SJCRH30 (cell line): ENCODE measurements around the gene NUP210L. TPM values are rescaled to one million over a fixed set of nuclear protein-coding genes. Genes with fewer than 3 reads are reported as not detected.
"Not testable (repeated sequence)": the region's sequence is repeated elsewhere in the genome, so short reads cannot be mapped to it uniquely, and the experiment has no call there.

Experiments used
- DNase-seq, 2 experiments: peaks; one replicate each; pipeline ENCODE4 v3.0.0-alpha.2; 2015 to 2020
- H3K27ac ChIP-seq: fragments of 250-450 bp; sonication (Bioruptor Pico); 2 replicates; pipeline ENCODE4 v1.5.1; 2020; ENCODE audit warnings: mild to moderate bottlenecking, moderate library complexity
- H3K27me3 ChIP-seq: fragments of 250-450 bp; sonication (Bioruptor Pico); 2 replicates; pipeline ENCODE4 v1.5.1; 2020; ENCODE audit warnings: mild to moderate bottlenecking, moderate library complexity
- H3K36me3 ChIP-seq: fragments of 250-450 bp; sonication (Bioruptor Pico); 2 replicates; pipeline ENCODE4 v1.5.1; 2020; ENCODE audit warnings: mild to moderate bottlenecking, moderate library complexity
- H3K4me1 ChIP-seq: fragments of 250-450 bp; sonication (Bioruptor Pico); 2 replicates; pipeline ENCODE4 v1.5.1; 2020; ENCODE audit warnings: mild to moderate bottlenecking, moderate library complexity
- H3K4me3 ChIP-seq: fragments of 250-450 bp; sonication (Bioruptor Pico); 2 replicates; pipeline ENCODE4 v1.5.1; 2020; ENCODE audit warnings: mild to moderate bottlenecking, moderate library complexity
- H3K9me3 ChIP-seq: fragments of 250-450 bp; sonication (Bioruptor Pico); replicated peaks from 2 replicates; pipeline ENCODE4 v1.5.1; 2020; ENCODE audit warnings: mild to moderate bottlenecking, moderate library complexity
- total RNA-seq: library from RNA; depleted of rRNA; stranded (reverse); fragments of >200 nt; shearing (Covaris generic); gene quantifications from 2 replicates; pipeline ENCODE4 v1.2.3, GENCODE V29; 2014

The NUP210L gene
- total RNA-seq, 1 experiment from 2014 or later: 0.04 TPM

DNA sequence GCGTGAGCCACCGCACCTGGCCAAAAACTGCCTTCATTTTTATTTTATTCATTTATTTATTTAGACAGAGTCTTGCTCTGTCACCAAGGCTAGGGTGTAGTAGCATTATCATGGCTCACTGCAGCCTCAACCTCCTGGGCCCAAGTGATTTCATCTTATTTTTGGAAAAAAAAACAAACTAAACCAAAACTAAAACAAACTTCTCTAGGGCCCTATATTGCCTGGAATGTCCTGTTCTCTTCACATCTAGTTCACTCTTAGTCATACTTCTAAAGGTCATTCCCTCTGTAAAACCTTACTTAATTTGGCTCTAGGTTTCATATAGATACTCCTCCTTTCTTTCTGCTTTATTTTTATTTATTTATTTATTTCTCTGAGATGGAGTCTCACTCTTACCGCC, 148.7 kb downstream of the NUP210L start:
- no peak for DNase-seq
- H3K4me1 ChIP-seq: peaks cover 6% of the 10 kb centered on the region; the same call in 1 of the 2 replicates

DNA sequence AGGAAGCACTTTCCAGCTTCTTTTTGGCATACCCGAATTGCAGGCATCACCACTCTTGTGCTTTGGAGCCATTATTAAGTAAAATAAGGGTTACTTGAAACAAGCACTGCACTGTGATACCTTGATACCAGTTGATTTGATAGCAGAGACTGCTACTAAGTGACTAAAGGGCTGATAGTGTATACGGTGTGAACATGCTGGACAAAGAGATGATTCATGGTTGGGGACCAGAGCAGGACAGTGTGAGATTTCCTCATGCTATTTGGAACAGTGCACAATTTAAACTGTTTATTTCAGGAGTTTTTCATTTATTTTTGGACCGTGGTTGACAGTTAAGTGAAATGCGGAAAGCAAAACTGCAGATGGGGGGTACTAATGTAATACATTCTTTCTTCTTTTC, 154.5 kb downstream of the NUP210L start:
- DNase-seq: no peak
- Histone ChIP-seq H3K27ac (no peak overlapping the region), H3K27me3 (no peaks in the 10 kb centered on the region), H3K4me1 (peaks cover 6% of the 10 kb centered on the region; the same call in 1 of the 2 replicates), H3K36me3 (0 out of 2 replicates have a peak, but pooled peaks cover under 1% of the 10 kb centered on the region), H3K9me3 (no peaks in the 10 kb centered on the region), H3K4me3 (no peak overlapping the region)

More for the DNA sequence above, 148.7 kb downstream of the NUP210L start:
- H3K36me3 ChIP-seq: no peaks in the 10 kb centered on the region
- no peak overlapping the region for H3K4me3 ChIP-seq
- no peaks in the 10 kb centered on the region for H3K27me3 ChIP-seq
- no peaks in the 10 kb centered on the region for H3K9me3 ChIP-seq
- H3K27ac ChIP-seq: no peak overlapping the region

DNA sequence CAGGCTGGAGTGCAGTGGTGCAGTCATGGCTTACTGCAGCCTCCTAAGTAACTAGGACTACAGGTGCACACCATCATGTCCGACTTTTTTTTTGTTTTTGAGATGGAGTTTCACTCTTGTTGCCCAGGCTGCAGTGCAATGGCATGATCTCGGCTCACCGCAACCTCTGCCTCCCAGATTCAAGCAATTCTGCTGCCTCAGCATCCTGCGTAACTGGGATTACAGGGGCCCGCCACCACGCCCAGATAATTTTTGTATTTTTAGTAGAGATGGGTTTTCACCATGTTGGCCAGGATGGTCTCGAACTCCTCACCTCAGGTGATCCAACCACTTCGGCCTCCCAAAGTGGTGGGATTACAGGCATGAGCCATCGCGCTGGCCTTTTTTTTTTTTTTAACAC, 158.0 kb downstream of the NUP210L start:
- not testable (repeated sequence) for DNase-seq

GRCh38 chr1:153995640-153996039, 159.2 kb downstream of the NUP210L start:
- Histone ChIP-seq H3K36me3 (peaks cover 40% of the 10 kb centered on the region), H3K27ac (no peak overlapping the region), H3K4me3 (no peak overlapping the region), H3K9me3 (no peaks in the 10 kb centered on the region), H3K27me3 (no peaks in the 10 kb centered on the region), H3K4me1 (no peaks in the 10 kb centered on the region)
- no peak for DNase-seq

More for the DNA sequence above, 158.0 kb downstream of the NUP210L start:
- not testable (repeated sequence) for H3K4me1 ChIP-seq, H3K27me3 ChIP-seq, H3K9me3 ChIP-seq, H3K27ac ChIP-seq, H3K4me3 ChIP-seq
- peaks cover 31% of the 10 kb centered on the region for H3K36me3 ChIP-seq

- Histone ChIP-seq H3K36me3 (peaks cover 40% of the 10 kb centered on the region), H3K4me1 (no peaks in the 10 kb centered on the region), H3K27me3 (no peaks in the 10 kb centered on the region), H3K27ac (no peak overlapping the region), H3K4me3 (no peak overlapping the region), H3K9me3 (no peaks in the 10 kb centered on the region)
- DNase-seq: no peak
These were observed 159.7 kb downstream of the NUP210L start for GRCh38 chr1:153995202-153995601.

- Histone ChIP-seq H3K27ac (no peak overlapping the region), H3K27me3 (no peaks in the 10 kb centered on the region), H3K9me3 (no peaks in the 10 kb centered on the region), H3K4me1 (no peaks in the 10 kb centered on the region), H3K4me3 (peak overlapping the region; percentile 79), H3K36me3 (peaks cover 40% of the 10 kb centered on the region)
- DNase-seq: no peak
These were observed 163.1 kb downstream of the NUP210L start for GRCh38 chr1:153991806-153992205.

DNA sequence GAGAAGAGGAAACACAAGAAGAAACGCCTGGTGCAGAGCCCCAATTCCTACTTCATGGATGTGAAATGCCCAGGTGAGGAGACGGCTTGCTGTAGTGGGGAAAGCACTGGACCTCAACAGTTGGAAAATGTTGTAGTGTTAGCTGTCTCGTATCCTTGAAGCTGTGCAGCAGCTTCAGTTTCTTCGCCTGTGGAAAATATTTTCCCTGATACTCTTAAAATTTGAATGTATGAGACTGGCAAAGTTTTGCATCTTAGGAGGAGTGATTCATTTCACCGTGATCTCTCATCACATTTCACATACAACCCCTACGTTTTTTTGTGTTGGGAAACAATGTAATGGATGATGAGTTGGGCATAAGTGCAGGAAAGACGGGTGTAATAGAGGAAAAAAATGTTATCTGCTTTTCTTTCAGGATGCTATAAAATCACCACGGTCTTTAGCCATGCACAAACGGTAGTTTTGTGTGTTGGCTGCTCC, 163.7 kb downstream of the NUP210L start:
- Histone ChIP-seq H3K4me3 (peak overlapping the region; percentile 79), H3K4me1 (no peaks in the 10 kb centered on the region), H3K36me3 (peaks cover 40% of the 10 kb centered on the region), H3K9me3 (no peaks in the 10 kb centered on the region), H3K27ac (peak overlapping the region; percentile 77), H3K27me3 (no peaks in the 10 kb centered on the region)
- DNase-seq: no peak

DNA sequence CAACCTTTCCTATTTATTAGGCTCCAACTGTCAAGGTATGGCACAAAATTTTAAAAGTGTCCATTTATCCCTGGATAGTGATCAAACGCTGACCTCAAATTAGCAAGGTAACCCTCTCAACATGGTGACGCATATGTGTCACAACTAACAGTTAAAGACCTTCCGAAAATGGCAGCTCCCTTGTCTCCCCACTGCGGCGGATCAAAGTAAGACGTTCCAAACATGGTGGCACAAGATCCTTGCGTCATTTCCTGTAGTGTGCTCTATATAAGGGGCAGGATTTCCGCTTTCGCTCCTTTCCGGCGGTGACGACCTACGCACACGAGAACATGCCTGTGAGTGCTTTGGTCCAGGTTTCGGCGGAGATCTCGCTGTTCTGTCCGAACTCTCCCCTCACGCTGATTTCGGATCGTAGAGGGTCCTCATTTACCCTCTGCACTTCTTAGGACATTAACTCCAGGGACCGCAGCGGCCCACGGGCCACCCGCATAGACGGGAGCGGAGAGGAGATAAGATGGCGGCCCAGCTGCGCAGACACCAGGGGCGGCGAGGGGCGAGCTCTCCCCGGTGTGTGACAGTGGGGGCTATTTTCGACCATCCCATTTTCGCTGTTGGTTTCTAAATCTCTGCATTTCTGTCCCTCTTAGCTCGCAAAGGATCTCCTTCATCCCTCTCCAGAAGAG, 164.3 kb downstream of the NUP210L start, which contains the start of gene RPS27:
TSS of gene RPS27 (plus strand) at position 295 of the 683 bp plus-strand sequence. CDS start at position 330, 35 bp downstream.
- peak within 1 kb of the TSS; percentile 77 for H3K27ac ChIP-seq
- DNase-seq: peak; percentile 96 to 98
- peak within 1 kb of the TSS; percentile 79 for H3K4me3 ChIP-seq
- H3K27me3 ChIP-seq: no peaks in the 10 kb centered on the region
- no peaks in the 10 kb centered on the region for H3K4me1 ChIP-seq
- no peaks in the 10 kb centered on the region for H3K9me3 ChIP-seq
- peaks cover 40% of the 10 kb centered on the region for H3K36me3 ChIP-seq

DNA sequence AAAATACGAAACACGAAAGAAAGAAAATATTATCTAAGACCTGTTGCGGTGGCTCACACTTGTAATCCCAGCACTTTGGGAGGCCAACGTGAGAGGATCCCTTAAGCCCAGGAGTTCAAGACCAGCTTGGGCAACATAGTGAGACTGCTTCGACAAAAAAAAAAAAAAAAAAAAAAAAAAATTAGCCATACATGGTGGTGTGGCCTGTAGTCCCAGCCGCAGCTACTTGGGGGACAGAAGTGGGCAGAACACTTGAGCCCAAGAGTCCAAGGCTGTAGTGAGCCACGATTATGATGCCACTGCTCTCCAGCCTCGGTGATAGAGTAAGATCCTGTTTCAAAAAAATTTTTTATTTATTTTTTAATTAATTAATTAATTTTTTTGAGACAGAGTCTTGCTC, 167.3 kb downstream of the NUP210L start:
- Histone ChIP-seq H3K9me3 (no peaks in the 10 kb centered on the region), H3K4me1 (no peaks in the 10 kb centered on the region; the same call in none of the 2 replicates), H3K27me3 (no peaks in the 10 kb centered on the region), H3K36me3 (peaks cover 21% of the 10 kb centered on the region), H3K4me3 (no peak overlapping the region), H3K27ac (no peak overlapping the region)
- DNase-seq: no peak

DNA sequence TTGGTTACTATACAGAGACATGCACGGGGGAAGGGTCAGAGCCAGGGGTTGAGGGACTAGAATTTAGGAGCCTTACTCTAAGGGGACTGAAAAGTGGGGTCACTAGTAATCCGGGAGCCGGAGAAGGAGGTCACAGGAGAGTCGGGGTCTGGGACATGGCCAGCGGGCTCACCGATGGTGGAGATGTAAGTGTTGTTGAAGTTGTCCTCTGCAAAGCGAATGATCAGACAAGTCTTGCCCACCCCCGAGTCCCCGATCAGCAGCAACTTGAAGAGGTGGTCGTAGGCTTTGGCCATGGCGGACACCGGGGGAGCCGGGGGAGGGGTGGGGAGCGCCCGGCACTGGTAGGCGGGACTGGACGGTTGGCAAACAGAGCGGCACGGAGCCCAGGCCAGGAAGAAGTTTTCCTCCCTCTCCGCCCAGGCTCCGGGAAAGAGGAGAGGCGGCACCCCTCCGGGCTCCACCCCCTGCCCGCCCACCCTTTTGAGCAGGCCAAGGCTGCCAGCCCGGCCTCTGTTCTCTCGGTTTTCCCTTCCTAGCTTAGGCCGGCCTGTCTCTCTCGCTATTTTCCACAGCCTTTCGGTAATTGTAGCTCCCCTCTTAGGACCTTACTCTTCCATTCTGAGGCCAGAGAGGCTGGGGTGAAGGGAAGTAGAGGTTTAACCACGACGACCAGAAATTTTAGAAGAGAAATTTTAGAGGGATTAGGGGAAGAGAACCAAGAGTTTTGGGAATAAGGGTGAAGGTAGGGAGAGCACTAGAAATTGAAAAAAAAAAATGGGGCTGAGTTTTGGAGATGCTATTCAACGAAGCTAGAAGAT, 168.7 kb downstream of the NUP210L start, which contains the start of gene RAB13:
TSS of gene RAB13 (minus strand) at position 399 of the 821 bp plus-strand sequence. CDS start at position 296, 103 bp downstream.
- Histone ChIP-seq H3K36me3 (peaks cover 7% of the 10 kb centered on the region), H3K4me1 (no peaks in the 10 kb centered on the region; the same call in none of the 2 replicates), H3K27ac (peak within 1 kb of the TSS; percentile 56), H3K4me3 (peak within 1 kb of the TSS; percentile 86), H3K9me3 (no peaks in the 10 kb centered on the region), H3K27me3 (no peaks in the 10 kb centered on the region)
- peak; percentile 84 to 90 for DNase-seq

DNA sequence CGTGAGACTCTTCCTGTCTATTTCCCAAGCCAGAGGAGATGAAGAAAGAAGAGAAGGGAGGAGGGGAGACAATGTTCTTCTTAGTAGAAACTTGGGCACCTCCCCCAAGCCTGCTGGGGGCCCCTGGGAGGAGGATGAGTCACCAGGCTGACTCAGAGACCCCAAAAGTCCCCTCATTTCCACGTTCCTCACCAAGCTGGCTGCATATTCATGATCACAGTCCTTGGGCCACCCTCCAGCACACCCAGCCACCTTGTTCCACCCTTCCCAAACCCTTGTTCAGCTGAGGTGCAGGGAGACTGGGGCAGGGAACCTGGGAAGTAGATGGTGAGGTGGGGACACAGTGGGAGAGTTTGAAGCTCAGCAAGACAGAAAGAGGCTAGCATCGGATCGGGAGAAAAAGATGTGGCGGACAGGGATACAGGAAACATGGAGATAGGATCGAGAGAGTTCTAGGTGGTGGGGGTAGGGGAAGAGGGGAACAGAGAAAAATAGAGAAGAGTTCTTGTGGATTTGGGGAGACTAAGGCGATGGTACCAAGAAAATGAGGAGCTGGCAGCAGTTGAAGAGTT, 169.4 kb downstream of the NUP210L start:
- Histone ChIP-seq H3K27me3 (no peaks in the 10 kb centered on the region), H3K9me3 (no peaks in the 10 kb centered on the region), H3K36me3 (peaks cover 5% of the 10 kb centered on the region), H3K27ac (peak overlapping the region; percentile 43; the same call in 1 of the 2 replicates), H3K4me3 (peak overlapping the region; percentile 86), H3K4me1 (no peaks in the 10 kb centered on the region; the same call in none of the 2 replicates)
- DNase-seq: no peak

- Histone ChIP-seq H3K9me3 (no peaks in the 10 kb centered on the region), H3K4me1 (no peaks in the 10 kb centered on the region; the same call in none of the 2 replicates), H3K4me3 (no peak overlapping the region), H3K27ac (no peak overlapping the region), H3K27me3 (no peaks in the 10 kb centered on the region), H3K36me3 (peaks cover 5% of the 10 kb centered on the region)
- no peak for DNase-seq
These were observed 170.6 kb downstream of the NUP210L start for GRCh38 chr1:153984123-153984894.

DNA sequence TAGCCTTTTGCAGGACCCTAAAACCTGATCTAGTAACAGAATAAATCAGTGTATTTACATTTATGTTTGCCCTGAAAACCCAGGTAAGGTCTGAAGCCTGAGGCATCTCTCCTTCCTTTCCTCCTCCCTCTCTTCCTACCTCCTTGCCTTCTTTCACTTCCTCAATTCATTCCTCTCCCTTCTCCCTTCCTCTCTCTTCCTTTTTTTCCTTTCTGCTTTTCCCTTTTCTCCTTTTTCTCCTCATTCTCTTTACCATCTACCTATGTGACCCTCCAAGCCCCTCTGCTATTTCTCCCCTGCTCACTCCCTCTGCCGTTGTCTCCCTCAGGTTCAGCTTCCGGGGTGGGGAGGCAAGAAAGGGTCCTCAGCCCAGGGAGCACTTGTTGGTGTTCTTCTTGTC, 173.1 kb downstream of the NUP210L start:
- H3K4me3 ChIP-seq, DNase-seq, H3K27ac ChIP-seq, H3K27me3 ChIP-seq, H3K4me1 ChIP-seq, H3K36me3 ChIP-seq, H3K9me3 ChIP-seq: not testable (repeated sequence)

DNA sequence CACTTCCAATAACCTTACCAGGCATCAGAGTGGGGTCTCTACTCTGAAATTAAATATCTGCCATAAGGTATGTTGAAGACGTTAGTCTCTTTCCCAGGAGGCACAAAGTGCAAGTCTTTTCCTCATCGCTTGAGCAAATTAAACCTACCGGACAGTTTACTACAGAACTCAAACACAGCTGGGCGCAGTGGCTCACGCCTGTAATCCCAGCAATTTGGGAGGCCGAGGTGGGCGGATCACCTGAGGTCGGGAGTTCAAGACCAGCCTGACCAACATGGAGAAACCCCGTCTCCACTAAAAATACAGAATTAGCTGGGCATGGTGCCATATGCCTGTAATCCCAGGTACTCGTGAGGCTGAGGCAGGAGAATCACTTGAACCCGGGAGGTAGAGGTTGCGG, 175.8 kb downstream of the NUP210L start:
- DNase-seq, H3K27me3 ChIP-seq, H3K4me3 ChIP-seq, H3K27ac ChIP-seq, H3K9me3 ChIP-seq, H3K4me1 ChIP-seq: not testable (repeated sequence)
- H3K36me3 ChIP-seq: peaks cover 17% of the 10 kb centered on the region
